ENCODE data around the gene RAB4B. TPM values are rescaled to one million over a fixed set of nuclear protein-coding genes. Genes with fewer than 3 reads are reported as not detected.

Gene RAB4B
- total RNA-seq, 2 experiments from 2014 or later, result 37.1 to 51.3 TPM

DNA sequence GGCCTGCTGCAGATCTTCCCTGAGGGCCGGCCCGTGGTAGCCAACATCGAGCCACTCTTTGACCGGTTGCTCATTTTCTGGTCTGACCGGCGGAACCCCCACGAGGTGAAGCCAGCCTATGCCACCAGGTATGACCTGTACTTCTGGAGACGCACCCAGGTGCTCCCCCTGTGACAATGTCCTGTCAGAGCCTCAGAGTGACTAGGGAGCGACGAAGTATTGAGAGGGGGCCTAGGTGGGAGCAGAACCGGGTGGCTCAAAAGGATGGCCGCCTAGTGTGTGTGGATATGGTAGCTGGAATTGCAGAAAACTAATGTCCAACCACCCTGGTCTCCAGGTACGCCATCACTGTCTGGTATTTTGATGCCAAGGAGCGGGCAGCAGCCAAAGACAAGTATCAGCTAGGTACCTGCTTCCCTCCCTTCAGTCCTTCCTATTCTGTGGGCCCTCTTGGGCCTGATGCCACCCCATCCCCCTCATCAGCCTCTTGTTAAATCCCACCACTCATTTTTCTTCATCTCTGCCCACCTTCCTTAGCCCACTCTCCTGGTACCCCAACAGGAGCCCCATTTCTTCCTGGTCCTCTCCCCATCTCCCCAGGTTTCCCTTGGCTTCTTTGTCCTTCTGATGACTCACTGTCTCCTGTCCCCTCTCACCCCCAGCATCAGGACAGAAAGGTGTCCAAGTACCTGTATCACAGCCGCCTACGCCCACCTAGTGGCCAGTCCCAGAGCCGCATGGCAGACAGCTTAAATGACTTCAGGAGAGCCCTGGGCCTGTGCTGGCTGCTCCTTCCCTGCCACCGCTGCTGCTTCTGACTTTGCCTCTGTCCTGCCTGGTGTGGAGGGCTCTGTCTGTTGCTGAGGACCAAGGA, 29.3 kb downstream of the RAB4B start:
- no TSS peak for BruUV-seq (replicated peaks)
- intact Hi-C loops (cut with micrococcal nuclease; ENCODE audit: unreplicated experiment), result loop anchor here (1.0 kb wide), 1 partner anchor 144 kb away; no protein-coding TSS in a partner anchor
- H2AFZ ChIP-seq (ENCODE audit: low read length), result no peak overlapping the region
- peaks cover 60% of the 10 kb centered on the region for H3K4me1 ChIP-seq (ENCODE audit: insufficient read depth, low read length, poor library complexity, severe bottlenecking)
- no peak overlapping the region for H3K4me3 ChIP-seq (ENCODE audit: low read depth, low read length, poor library complexity, severe bottlenecking)
- ChIA-PET CTCF (ENCODE audit: unreplicated experiment) (interaction anchor here (1.0 kb wide), 1 partner anchor 54 kb away, joined by 4 read pairs; no protein-coding TSS in a partner anchor), POLR2A (no interaction called here)
- peak overlapping the region; percentile 18; the same call in 1 of the 2 replicates for H3K4me2 ChIP-seq (ENCODE audit: low read length)
- no peaks in the 10 kb centered on the region for H3K9me2 ChIP-seq (ENCODE audit: insufficient read depth, low read length)
- DNase-seq (ENCODE audit: low spot score), result peak; percentile 48
- no peak for TF ChIP-seq EZH2phosphoT487 (IDR thresholded peaks at IDR 0.05; ENCODE audit: borderline replicate concordance, low read depth, low read length)
- TF ChIP-seq, protein P1, sequence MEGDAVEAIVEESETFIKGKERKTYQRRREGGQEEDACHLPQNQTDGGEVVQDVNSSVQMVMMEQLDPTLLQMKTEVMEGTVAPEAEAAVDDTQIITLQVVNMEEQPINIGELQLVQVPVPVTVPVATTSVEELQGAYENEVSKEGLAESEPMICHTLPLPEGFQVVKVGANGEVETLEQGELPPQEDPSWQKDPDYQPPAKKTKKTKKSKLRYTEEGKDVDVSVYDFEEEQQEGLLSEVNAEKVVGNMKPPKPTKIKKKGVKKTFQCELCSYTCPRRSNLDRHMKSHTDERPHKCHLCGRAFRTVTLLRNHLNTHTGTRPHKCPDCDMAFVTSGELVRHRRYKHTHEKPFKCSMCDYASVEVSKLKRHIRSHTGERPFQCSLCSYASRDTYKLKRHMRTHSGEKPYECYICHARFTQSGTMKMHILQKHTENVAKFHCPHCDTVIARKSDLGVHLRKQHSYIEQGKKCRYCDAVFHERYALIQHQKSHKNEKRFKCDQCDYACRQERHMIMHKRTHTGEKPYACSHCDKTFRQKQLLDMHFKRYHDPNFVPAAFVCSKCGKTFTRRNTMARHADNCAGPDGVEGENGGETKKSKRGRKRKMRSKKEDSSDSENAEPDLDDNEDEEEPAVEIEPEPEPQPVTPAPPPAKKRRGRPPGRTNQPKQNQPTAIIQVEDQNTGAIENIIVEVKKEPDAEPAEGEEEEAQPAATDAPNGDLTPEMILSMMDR (conservative IDR thresholded peaks at IDR 0.05; ENCODE audit: low read length), result peak; percentile 55
- peaks cover 21% of the 10 kb centered on the region; the same call in 1 of the 2 replicates for H4K20me1 ChIP-seq (ENCODE audit: insufficient read depth, low read length)
- no peaks in the 10 kb centered on the region for H3K9me3 ChIP-seq (ENCODE audit: low read length)
- peaks cover 41% of the 10 kb centered on the region; the same call in 1 of the 2 replicates for H3K79me2 ChIP-seq (ENCODE audit: insufficient read depth, low read depth, low read length)
- no peak overlapping the region for H3K27ac ChIP-seq (ENCODE audit: low read depth, low read length, poor library complexity, severe bottlenecking)
- peaks cover 76% of the 10 kb centered on the region for H3K36me3 ChIP-seq (ENCODE audit: insufficient read depth, low read length)

DNA sequence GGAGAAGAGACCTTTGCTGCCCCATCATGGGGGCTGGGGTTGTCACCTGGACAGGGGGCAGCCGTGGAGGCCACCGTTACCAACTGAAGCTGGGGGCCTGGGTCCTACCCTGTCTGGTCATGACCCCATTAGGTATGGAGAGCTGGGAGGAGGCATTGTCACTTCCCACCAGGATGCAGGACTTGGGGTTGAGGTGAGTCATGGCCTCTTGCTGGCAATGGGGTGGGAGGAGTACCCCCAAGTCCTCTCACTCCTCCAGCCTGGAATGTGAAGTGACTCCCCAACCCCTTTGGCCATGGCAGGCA, 29.9 kb downstream of the RAB4B start:
- ChIA-PET CTCF (ENCODE audit: unreplicated experiment) (interaction anchor here (1.0 kb wide), 1 partner anchor 54 kb away, joined by 4 read pairs; no protein-coding TSS in a partner anchor), POLR2A (no interaction called here)
- TF ChIP-seq, protein P1 (conservative IDR thresholded peaks at IDR 0.05; ENCODE audit: low read length), result no peak
- TF ChIP-seq EZH2phosphoT487 (IDR thresholded peaks at IDR 0.05; ENCODE audit: borderline replicate concordance, low read depth, low read length), result no peak
- Histone ChIP-seq H3K4me2 (ENCODE audit: low read length) (no peak overlapping the region), H3K79me2 (ENCODE audit: insufficient read depth, low read depth, low read length) (peaks cover 36% of the 10 kb centered on the region; the same call in 1 of the 2 replicates), H3K9me3 (ENCODE audit: low read length) (no peaks in the 10 kb centered on the region), H4K20me1 (ENCODE audit: insufficient read depth, low read length) (peaks cover 18% of the 10 kb centered on the region; the same call in 1 of the 2 replicates), H3K36me3 (ENCODE audit: insufficient read depth, low read length) (peaks cover 71% of the 10 kb centered on the region), H3K4me1 (ENCODE audit: insufficient read depth, low read length, poor library complexity, severe bottlenecking) (peaks cover 54% of the 10 kb centered on the region), H2AFZ (ENCODE audit: low read length) (no peak overlapping the region), H3K9me2 (ENCODE audit: insufficient read depth, low read length) (no peaks in the 10 kb centered on the region), H3K4me3 (ENCODE audit: low read depth, low read length, poor library complexity, severe bottlenecking) (no peak overlapping the region), H3K27ac (ENCODE audit: low read depth, low read length, poor library complexity, severe bottlenecking) (no peak overlapping the region)
- intact Hi-C loops (cut with micrococcal nuclease; ENCODE audit: unreplicated experiment), result no loop called here
- BruUV-seq (replicated peaks), result TSS peak; percentile 55
- no peak for DNase-seq (ENCODE audit: low spot score)

DNA sequence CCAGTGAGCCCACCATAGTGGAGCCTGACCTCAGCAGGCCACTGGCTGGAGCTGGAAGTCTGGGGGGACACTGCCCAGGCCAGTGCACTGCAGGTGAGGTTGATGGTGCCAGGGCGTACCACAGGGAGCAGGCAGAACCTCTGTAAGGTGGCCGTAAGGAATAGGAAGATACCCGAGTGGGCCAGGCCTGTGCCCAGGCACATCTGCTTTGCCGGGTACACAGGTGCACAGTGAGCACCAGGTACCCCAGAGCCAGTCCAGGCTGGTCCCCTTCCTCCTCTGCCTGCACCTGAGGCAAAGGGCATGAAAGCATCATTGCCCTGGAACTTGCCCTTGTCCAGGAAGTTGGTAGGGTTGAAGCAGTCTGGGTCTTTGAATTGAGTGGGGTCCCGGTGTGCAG, 30.4 kb downstream of the RAB4B start:
- H3K27ac ChIP-seq (ENCODE audit: low read depth, low read length, poor library complexity, severe bottlenecking), result no peak overlapping the region
- H3K9me3 ChIP-seq (ENCODE audit: low read length), result no peaks in the 10 kb centered on the region
- H3K79me2 ChIP-seq (ENCODE audit: insufficient read depth, low read depth, low read length), result peaks cover 30% of the 10 kb centered on the region; the same call in 1 of the 2 replicates
- ChIA-PET CTCF (ENCODE audit: unreplicated experiment) (no interaction called here), POLR2A (no interaction called here)
- H2AFZ ChIP-seq (ENCODE audit: low read length), result no peak overlapping the region
- BruUV-seq (replicated peaks), result no TSS peak
- H3K4me3 ChIP-seq (ENCODE audit: low read depth, low read length, poor library complexity, severe bottlenecking), result no peak overlapping the region
- H4K20me1 ChIP-seq (ENCODE audit: insufficient read depth, low read length), result peaks cover 15% of the 10 kb centered on the region; the same call in 1 of the 2 replicates
- no peak for DNase-seq (ENCODE audit: low spot score)
- peaks cover 49% of the 10 kb centered on the region for H3K4me1 ChIP-seq (ENCODE audit: insufficient read depth, low read length, poor library complexity, severe bottlenecking)
- H3K36me3 ChIP-seq (ENCODE audit: insufficient read depth, low read length), result peaks cover 66% of the 10 kb centered on the region
- TF ChIP-seq, protein P1 (conservative IDR thresholded peaks at IDR 0.05; ENCODE audit: low read length), result no peak
- no peak for TF ChIP-seq EZH2phosphoT487 (IDR thresholded peaks at IDR 0.05; ENCODE audit: borderline replicate concordance, low read depth, low read length)
- H3K4me2 ChIP-seq (ENCODE audit: low read length), result no peak overlapping the region
- H3K9me2 ChIP-seq (ENCODE audit: insufficient read depth, low read length), result no peaks in the 10 kb centered on the region
- intact Hi-C loops (cut with micrococcal nuclease; ENCODE audit: unreplicated experiment), result no loop called here

Measured in OCI-LY7 (cell line).